HepG2 (cell line): ENCODE results near the gene SOST. TPM values are rescaled to one million over a fixed set of nuclear protein-coding genes. Genes with fewer than 3 reads are reported as not detected.
A peak's percentile ranks its signal among the peaks of the same experiment; 100 is the strongest.

Experiments
- FOSL1 ChIP-seq: sonication (generic); formaldehyde crosslinking; IDR thresholded peaks from 2 replicates; pipeline ENCODE4 v1.9.0; 2021; ENCODE audit warnings: missing genetic modification reagents, borderline replicate concordance
- GFI1 ChIP-seq: sonication (generic); formaldehyde crosslinking; IDR thresholded peaks from 2 replicates; pipeline ENCODE4 v1.5.0; 2020; ENCODE audit warnings: missing genetic modification reagents, mild to moderate bottlenecking, borderline replicate concordance
- NR2F2 ChIP-seq: IDR thresholded peaks from 2 replicates; pipeline ENCODE4 v1.6.1; 2012; ENCODE audit warnings: low read depth, inconsistent platforms, borderline replicate concordance
- REL ChIP-seq: sonication (generic); formaldehyde crosslinking; conservative IDR thresholded peaks from 2 replicates; pipeline ENCODE4 v1.8.0; 2022; ENCODE audit warnings: mild to moderate bottlenecking, missing genetic modification reagents, moderate library complexity
- TCF7L2 ChIP-seq: IDR thresholded peaks from 2 replicates; pipeline ENCODE4 v1.6.1; 2011; ENCODE audit warnings: mild to moderate bottlenecking, low read depth, low read length, moderate library complexity
- TEAD2 ChIP-seq: sonication (generic); formaldehyde crosslinking; IDR thresholded peaks from 2 replicates; pipeline ENCODE4 v1.9.0; 2021; ENCODE audit warnings: missing genetic modification reagents
- ZFP36 ChIP-seq: fragments of 150-350 bp; IDR thresholded peaks from 2 replicates; pipeline ENCODE4 v1.6.1; 2018; ENCODE audit warnings: borderline replicate concordance, low read length, low read depth; ENCODE audit not compliant: partially characterized antibody
- ZKSCAN8 ChIP-seq: IDR thresholded peaks from 2 replicates; pipeline ENCODE4 v1.6.1; 2016; ENCODE audit warnings: borderline replicate concordance, missing genetic modification reagents, missing compliant biosample characterization
- ZNF235 ChIP-seq: sonication (generic); formaldehyde crosslinking; IDR thresholded peaks from 2 replicates; pipeline ENCODE4 v1.8.1; 2023; ENCODE audit warnings: mild to moderate bottlenecking, missing genetic modification reagents, borderline replicate concordance
- ZNF333 ChIP-seq: sonication (generic); formaldehyde crosslinking; IDR thresholded peaks from 2 replicates; pipeline ENCODE4 v1.4.0; 2020; ENCODE audit warnings: mild to moderate bottlenecking, missing genetic modification reagents, borderline replicate concordance
- ZNF615 ChIP-seq: sonication (generic); formaldehyde crosslinking; IDR thresholded peaks from 2 replicates; pipeline ENCODE4 v1.5.0; 2020; ENCODE audit warnings: mild to moderate bottlenecking, missing genetic modification reagents, borderline replicate concordance
- ZNF670 ChIP-seq: sonication (generic); formaldehyde crosslinking; IDR thresholded peaks from 2 replicates; pipeline ENCODE4 v1.8.0; 2022; ENCODE audit warnings: mild to moderate bottlenecking, missing genetic modification reagents, borderline replicate concordance
- ZNF841 ChIP-seq: sonication (generic); formaldehyde crosslinking; IDR thresholded peaks from 2 replicates; pipeline ENCODE4 v1.8.1; 2023; ENCODE audit warnings: missing genetic modification reagents, borderline replicate concordance
- polyA plus RNA-seq, 8 experiments: library from polyadenylated mRNA; depleted of rRNA in 3 of 8; stranded (reverse) in 7 of 8; unstranded in 1 of 8; fragments of >200 nt; fragmentation: Illumina TruSeq in 4 of 8; extraction: Trizol in 4 of 8; gene quantifications; 2 replicates each; pipeline versions ENCODE4 v1.2.1 to v1.2.3, GENCODE V29; 2011 to 2016; ENCODE audit warnings: low read depth in 4 of 8, missing spikeins in 1 of 8, mixed read lengths in 1 of 8; ENCODE audit not compliant: insufficient read depth in 1 of 8
- total RNA-seq, 5 experiments: library from RNA; depleted of rRNA; stranded (reverse); fragments of >200 nt; fragmentation: Illumina TruSeq; extraction: Trizol; gene quantifications; 2 replicates each; pipeline ENCODE4 v1.2.3, GENCODE V29; 2016; ENCODE audit warnings: low read depth in 1 of 5
- TF ChIP-seq, protein P1 (sequence below): sonication (generic); formaldehyde crosslinking; IDR thresholded peaks from 2 replicates; pipeline ENCODE4 v1.4.0; 2020; ENCODE audit warnings: missing genetic modification reagents
- TF ChIP-seq, protein P2 (sequence below): sonication (generic); formaldehyde crosslinking; IDR thresholded peaks from 2 replicates; pipeline ENCODE4 v1.5.0; 2020; ENCODE audit warnings: missing genetic modification reagents
- TF ChIP-seq, protein P3 (sequence below): sonication (generic); formaldehyde crosslinking; IDR thresholded peaks from 2 replicates; pipeline ENCODE4 v1.4.0; 2020; ENCODE audit warnings: missing genetic modification reagents
- TF ChIP-seq, protein P4 (sequence below): sonication (generic); formaldehyde crosslinking; IDR thresholded peaks from 2 replicates; pipeline ENCODE4 v1.5.1; 2020; ENCODE audit warnings: mild to moderate bottlenecking, missing genetic modification reagents, moderate library complexity
- TF ChIP-seq, protein P5 (sequence below): sonication (generic); formaldehyde crosslinking; IDR thresholded peaks from 2 replicates; pipeline ENCODE4 v1.4.0; 2020; ENCODE audit warnings: low read depth, mild to moderate bottlenecking, missing genetic modification reagents
- TF ChIP-seq, protein P6 (sequence below): sonication (generic); formaldehyde crosslinking; conservative IDR thresholded peaks from 2 replicates; pipeline ENCODE4 v1.4.0; 2020; ENCODE audit warnings: missing genetic modification reagents

Gene SOST
- total and polyA plus RNA-seq, 2 of the 13 experiments (the other 11 are each of a cell fraction or from before 2014, with no cell fraction given): not detected

DNA sequence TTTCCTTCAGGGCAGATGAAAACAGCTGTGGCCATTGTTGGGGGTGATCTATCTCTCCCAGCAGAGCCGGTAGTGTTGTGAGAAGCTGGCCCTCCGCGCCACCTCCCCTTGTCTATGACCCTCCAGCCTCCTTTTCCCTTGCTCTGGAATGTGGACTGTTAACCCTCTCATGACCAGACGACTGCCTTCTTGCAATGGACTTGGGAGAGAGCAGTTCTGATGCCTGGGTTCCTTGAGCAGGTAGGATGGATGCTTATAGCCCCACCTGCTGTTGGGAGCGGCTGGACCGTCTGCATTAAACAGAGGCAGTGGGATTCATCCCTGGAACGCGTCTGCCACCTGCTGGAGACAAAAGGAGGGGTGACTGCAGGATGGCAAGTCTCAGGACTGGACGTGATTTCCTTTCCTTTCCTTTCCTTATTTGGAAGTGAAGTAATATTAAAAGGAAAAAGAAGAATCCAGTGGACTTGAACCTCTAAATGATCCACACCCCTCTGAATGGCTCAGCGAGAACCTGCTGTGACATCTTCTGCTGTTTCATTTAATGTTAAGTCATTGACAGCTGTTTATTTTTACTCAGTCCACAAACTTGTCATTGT is 1.8 kb upstream of the SOST start (continued):
- TF ChIP-seq, protein P1, sequence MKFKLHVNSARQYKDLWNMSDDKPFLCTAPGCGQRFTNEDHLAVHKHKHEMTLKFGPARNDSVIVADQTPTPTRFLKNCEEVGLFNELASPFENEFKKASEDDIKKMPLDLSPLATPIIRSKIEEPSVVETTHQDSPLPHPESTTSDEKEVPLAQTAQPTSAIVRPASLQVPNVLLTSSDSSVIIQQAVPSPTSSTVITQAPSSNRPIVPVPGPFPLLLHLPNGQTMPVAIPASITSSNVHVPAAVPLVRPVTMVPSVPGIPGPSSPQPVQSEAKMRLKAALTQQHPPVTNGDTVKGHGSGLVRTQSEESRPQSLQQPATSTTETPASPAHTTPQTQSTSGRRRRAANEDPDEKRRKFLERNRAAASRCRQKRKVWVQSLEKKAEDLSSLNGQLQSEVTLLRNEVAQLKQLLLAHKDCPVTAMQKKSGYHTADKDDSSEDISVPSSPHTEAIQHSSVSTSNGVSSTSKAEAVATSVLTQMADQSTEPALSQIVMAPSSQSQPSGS (CRISPR knock-in tag): peak; percentile 82
- TF ChIP-seq, protein P2, sequence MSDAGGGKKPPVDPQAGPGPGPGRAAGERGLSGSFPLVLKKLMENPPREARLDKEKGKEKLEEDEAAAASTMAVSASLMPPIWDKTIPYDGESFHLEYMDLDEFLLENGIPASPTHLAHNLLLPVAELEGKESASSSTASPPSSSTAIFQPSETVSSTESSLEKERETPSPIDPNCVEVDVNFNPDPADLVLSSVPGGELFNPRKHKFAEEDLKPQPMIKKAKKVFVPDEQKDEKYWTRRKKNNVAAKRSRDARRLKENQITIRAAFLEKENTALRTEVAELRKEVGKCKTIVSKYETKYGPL (CRISPR knock-in tag): no peak
- no peak for TF ChIP-seq ZNF615 (CRISPR knock-in tag)
- TF ChIP-seq ZNF670 (CRISPR knock-in tag): no peak
- TF ChIP-seq, protein P3, sequence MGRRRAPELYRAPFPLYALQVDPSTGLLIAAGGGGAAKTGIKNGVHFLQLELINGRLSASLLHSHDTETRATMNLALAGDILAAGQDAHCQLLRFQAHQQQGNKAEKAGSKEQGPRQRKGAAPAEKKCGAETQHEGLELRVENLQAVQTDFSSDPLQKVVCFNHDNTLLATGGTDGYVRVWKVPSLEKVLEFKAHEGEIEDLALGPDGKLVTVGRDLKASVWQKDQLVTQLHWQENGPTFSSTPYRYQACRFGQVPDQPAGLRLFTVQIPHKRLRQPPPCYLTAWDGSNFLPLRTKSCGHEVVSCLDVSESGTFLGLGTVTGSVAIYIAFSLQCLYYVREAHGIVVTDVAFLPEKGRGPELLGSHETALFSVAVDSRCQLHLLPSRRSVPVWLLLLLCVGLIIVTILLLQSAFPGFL (CRISPR knock-in tag): no peak
- TF ChIP-seq ZNF333: no peak
- TF ChIP-seq, protein P4, sequence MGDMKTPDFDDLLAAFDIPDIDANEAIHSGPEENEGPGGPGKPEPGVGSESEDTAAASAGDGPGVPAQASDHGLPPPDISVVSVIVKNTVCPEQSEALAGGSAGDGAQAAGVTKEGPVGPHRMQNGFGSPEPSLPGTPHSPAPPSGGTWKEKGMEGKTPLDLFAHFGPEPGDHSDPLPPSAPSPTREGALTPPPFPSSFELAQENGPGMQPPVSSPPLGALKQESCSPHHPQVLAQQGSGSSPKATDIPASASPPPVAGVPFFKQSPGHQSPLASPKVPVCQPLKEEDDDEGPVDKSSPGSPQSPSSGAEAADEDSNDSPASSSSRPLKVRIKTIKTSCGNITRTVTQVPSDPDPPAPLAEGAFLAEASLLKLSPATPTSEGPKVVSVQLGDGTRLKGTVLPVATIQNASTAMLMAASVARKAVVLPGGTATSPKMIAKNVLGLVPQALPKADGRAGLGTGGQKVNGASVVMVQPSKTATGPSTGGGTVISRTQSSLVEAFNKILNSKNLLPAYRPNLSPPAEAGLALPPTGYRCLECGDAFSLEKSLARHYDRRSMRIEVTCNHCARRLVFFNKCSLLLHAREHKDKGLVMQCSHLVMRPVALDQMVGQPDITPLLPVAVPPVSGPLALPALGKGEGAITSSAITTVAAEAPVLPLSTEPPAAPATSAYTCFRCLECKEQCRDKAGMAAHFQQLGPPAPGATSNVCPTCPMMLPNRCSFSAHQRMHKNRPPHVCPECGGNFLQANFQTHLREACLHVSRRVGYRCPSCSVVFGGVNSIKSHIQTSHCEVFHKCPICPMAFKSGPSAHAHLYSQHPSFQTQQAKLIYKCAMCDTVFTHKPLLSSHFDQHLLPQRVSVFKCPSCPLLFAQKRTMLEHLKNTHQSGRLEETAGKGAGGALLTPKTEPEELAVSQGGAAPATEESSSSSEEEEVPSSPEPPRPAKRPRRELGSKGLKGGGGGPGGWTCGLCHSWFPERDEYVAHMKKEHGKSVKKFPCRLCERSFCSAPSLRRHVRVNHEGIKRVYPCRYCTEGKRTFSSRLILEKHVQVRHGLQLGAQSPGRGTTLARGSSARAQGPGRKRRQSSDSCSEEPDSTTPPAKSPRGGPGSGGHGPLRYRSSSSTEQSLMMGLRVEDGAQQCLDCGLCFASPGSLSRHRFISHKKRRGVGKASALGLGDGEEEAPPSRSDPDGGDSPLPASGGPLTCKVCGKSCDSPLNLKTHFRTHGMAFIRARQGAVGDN (CRISPR knock-in tag): peak; percentile 32; the same call in 1 of the 2 replicates
- TF ChIP-seq ZNF235: no peak
- no peak; the same call in 1 of the 2 replicates for TF ChIP-seq NR2F2
- no peak for TF ChIP-seq ZNF841 (CRISPR knock-in tag)
- TF ChIP-seq TEAD2 (CRISPR knock-in tag): no peak
- no peak for TF ChIP-seq TCF7L2
- TF ChIP-seq ZKSCAN8 (CRISPR knock-in tag): peak; percentile 76; the same call in 1 of the 2 replicates
- TF ChIP-seq, protein P5, sequence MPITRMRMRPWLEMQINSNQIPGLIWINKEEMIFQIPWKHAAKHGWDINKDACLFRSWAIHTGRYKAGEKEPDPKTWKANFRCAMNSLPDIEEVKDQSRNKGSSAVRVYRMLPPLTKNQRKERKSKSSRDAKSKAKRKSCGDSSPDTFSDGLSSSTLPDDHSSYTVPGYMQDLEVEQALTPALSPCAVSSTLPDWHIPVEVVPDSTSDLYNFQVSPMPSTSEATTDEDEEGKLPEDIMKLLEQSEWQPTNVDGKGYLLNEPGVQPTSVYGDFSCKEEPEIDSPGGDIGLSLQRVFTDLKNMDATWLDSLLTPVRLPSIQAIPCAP: no peak
- no peak for TF ChIP-seq REL (CRISPR knock-in tag)
- TF ChIP-seq, protein P6, sequence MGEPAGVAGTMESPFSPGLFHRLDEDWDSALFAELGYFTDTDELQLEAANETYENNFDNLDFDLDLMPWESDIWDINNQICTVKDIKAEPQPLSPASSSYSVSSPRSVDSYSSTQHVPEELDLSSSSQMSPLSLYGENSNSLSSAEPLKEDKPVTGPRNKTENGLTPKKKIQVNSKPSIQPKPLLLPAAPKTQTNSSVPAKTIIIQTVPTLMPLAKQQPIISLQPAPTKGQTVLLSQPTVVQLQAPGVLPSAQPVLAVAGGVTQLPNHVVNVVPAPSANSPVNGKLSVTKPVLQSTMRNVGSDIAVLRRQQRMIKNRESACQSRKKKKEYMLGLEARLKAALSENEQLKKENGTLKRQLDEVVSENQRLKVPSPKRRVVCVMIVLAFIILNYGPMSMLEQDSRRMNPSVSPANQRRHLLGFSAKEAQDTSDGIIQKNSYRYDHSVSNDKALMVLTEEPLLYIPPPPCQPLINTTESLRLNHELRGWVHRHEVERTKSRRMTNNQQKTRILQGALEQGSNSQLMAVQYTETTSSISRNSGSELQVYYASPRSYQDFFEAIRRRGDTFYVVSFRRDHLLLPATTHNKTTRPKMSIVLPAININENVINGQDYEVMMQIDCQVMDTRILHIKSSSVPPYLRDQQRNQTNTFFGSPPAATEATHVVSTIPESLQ: peak; percentile 87; the same call in 1 of the 2 replicates
- TF ChIP-seq FOSL1 (CRISPR knock-in tag): no peak
- TF ChIP-seq ZFP36: peak; percentile 74
- peak; percentile 92 for TF ChIP-seq GFI1 (CRISPR knock-in tag)
